ENCODE measurements around the gene ADGRV1. TPM values are rescaled to one million over a fixed set of nuclear protein-coding genes. Genes with fewer than 3 reads are reported as not detected.

ADGRV1 gene
- total and polyA plus RNA-seq, 9 of the 15 experiments (the other 6 are each of a cell fraction or from before 2014, with no cell fraction given) = 21.7 to 156 (median 58.2) TPM

DNA sequence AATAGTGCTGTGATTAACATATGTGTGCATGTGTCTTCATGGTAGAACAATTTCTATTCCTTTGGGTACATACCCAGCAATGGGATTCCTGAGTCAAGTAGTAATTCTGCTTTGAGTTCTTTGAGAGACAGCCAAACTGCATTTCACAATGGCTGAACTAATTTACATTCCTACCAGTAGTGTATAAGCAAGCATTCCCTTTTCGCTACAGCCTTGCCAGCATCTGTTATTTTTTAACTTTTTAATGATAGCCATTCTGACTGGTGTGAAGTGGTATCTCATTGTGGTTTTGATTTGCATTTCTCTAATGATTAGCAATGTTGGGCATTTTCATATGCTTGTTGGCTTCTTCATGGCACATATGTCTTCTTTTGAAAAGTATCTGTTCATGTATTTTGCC lies 516.0 kb downstream of the ADGRV1 start:
- H3K9me1 ChIP-seq (ENCODE audit: control insufficient read depth, insufficient read depth, low read length) = no peaks in the 10 kb centered on the region
- no peaks in the 10 kb centered on the region for H4K20me1 ChIP-seq (replicated peaks; ENCODE audit: control insufficient read depth, insufficient read depth, low read length)
- H3K36me3 ChIP-seq (ENCODE audit: control insufficient read depth, insufficient read depth, low read length) = peaks cover 12% of the 10 kb centered on the region; the same call in 2 of the 3 replicates
- H2AFZ ChIP-seq (ENCODE audit: low read depth, low read length) = no peak overlapping the region
- no peak overlapping the region for H3K27ac ChIP-seq (ENCODE audit: extremely low read depth, low read depth, low read length)
- intact Hi-C loops (cut with micrococcal nuclease) = no loop called here
- in situ Hi-C loops (cut with MboI) = no loop called here
- no peaks in the 10 kb centered on the region for H3K4me1 ChIP-seq (replicated peaks in 1 of 2; ENCODE audit: control insufficient read depth in 2 of 2, insufficient read depth in 2 of 2, low read length in 2 of 2)
- no TSS peak for BruUV-seq (replicated peaks)
- CTCF ChIA-PET (ENCODE audit: low intra/inter-chr PET ratio) = no interaction called here
- H3K4me2 ChIP-seq (ENCODE audit: insufficient read depth, low read length) = no peak overlapping the region
- no peaks in the 10 kb centered on the region for H3K79me2 ChIP-seq (ENCODE audit: control insufficient read depth, insufficient read depth, low read length)
- no peak overlapping the region for H3K4me3 ChIP-seq
- TF ChIP-seq SUPT5H (IDR thresholded peaks at IDR 0.05) = no peak
- TF ChIP-seq SRSF9 (IDR thresholded peaks at IDR 0.05; ENCODE audit: borderline replicate concordance, low read depth, low read length) = no peak
- TF ChIP-seq, protein P1, sequence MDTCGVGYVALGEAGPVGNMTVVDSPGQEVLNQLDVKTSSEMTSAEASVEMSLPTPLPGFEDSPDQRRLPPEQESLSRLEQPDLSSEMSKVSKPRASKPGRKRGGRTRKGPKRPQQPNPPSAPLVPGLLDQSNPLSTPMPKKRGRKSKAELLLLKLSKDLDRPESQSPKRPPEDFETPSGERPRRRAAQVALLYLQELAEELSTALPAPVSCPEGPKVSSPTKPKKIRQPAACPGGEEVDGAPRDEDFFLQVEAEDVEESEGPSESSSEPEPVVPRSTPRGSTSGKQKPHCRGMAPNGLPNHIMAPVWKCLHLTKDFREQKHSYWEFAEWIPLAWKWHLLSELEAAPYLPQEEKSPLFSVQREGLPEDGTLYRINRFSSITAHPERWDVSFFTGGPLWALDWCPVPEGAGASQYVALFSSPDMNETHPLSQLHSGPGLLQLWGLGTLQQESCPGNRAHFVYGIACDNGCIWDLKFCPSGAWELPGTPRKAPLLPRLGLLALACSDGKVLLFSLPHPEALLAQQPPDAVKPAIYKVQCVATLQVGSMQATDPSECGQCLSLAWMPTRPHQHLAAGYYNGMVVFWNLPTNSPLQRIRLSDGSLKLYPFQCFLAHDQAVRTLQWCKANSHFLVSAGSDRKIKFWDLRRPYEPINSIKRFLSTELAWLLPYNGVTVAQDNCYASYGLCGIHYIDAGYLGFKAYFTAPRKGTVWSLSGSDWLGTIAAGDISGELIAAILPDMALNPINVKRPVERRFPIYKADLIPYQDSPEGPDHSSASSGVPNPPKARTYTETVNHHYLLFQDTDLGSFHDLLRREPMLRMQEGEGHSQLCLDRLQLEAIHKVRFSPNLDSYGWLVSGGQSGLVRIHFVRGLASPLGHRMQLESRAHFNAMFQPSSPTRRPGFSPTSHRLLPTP (IDR thresholded peaks at IDR 0.05; ENCODE audit: borderline replicate concordance, extremely low read depth, insufficient read length) = no peak
- TF ChIP-seq RBFOX2 (IDR thresholded peaks at IDR 0.05; ENCODE audit: low read depth, low read length) = no peak
- no peak for TF ChIP-seq CBFA2T2 (conservative IDR thresholded peaks at IDR 0.05)
- no peak overlapping the region for H3K9ac ChIP-seq (ENCODE audit: insufficient read depth in 1 of 2, low read depth in 2 of 2, low read length in 2 of 2)
- ATAC-seq (no peak), DNase-seq (ENCODE audit: extremely low read depth in 1 of 4, low spot score in 3 of 4) (no peak), FAIRE-seq (no peak)
- no peaks in the 10 kb centered on the region for H3K27me3 ChIP-seq (ENCODE audit: control insufficient read depth in 2 of 2, insufficient read depth in 2 of 2, low read length in 2 of 2)
- no peaks in the 10 kb centered on the region for H3K9me3 ChIP-seq (replicated peaks; ENCODE audit: control insufficient read depth, insufficient read depth, low read depth, low read length)
- 92% methylated on average over 1 of the region's 1 CpG for WGBS (ENCODE audit: insufficient coverage, low coverage, missing lambda C conversion rate)
- POLR2A ChIA-PET = no interaction called here

All from K562 (cell line).